ENCODE data around the gene ATG13.

Gene ATG13

GRCh38 chr11:46681814-46682213 is 64.5 kb downstream of the ATG13 start:
- POLR2A ChIA-PET = interaction anchor here (0.8 kb wide), 1 partner anchor 18 kb away, joined by 3 read pairs; the partner anchor contains the start of gene ARHGAP1
- CTCF ChIA-PET = interaction anchor here (1.4 kb wide), 1 partner anchor 13 kb away, joined by 5 read pairs; no protein-coding TSS in a partner anchor
- Histone ChIP-seq H3K4me3 (ENCODE audit: low read depth, low read length) (no peak overlapping the region), H3K4me1 (ENCODE audit: control insufficient read depth, insufficient read depth, low read length) (no peaks in the 10 kb centered on the region), H3K9me3 (ENCODE audit: control insufficient read depth, insufficient read depth, low read depth, low read length) (no peaks in the 10 kb centered on the region), H3K27ac (ENCODE audit: extremely low read depth, low read depth, low read length) (no peak overlapping the region), H3K36me3 (ENCODE audit: control insufficient read depth in 2 of 2, insufficient read depth in 1 of 2, low read length in 2 of 2) (peaks cover 0 to 47% of the 10 kb centered on the region in 2 experiments; a peak in 2 of 3 replicates)
- no peak for TF ChIP-seq ZNF2 (tag by site-specific recombination; IDR thresholded peaks at IDR 0.05)
- no peak for TF ChIP-seq ZNF221 (tag by site-specific recombination; IDR thresholded peaks at IDR 0.05; ENCODE audit: borderline replicate concordance)

- Histone ChIP-seq H3K4me3 (ENCODE audit: low read depth, low read length) (no peak overlapping the region), H3K4me1 (ENCODE audit: control insufficient read depth, insufficient read depth, low read length) (no peaks in the 10 kb centered on the region), H3K9me3 (ENCODE audit: control insufficient read depth, insufficient read depth, low read depth, low read length) (no peaks in the 10 kb centered on the region), H3K27ac (ENCODE audit: extremely low read depth, low read depth, low read length) (no peak overlapping the region), H3K36me3 (ENCODE audit: control insufficient read depth in 2 of 2, insufficient read depth in 1 of 2, low read length in 2 of 2) (peaks cover 0 to 56% of the 10 kb centered on the region in 2 experiments; a peak in 2 of 3 replicates)
- TF ChIP-seq ZNF704 (tag by site-specific recombination; IDR thresholded peaks at IDR 0.05) (no peak), ZNF768 (tag by site-specific recombination; IDR thresholded peaks at IDR 0.05) (peak; percentile 85), ZNF280D (tag by site-specific recombination; IDR thresholded peaks at IDR 0.05) (0 out of 2 replicates have a peak, but pooled peaks have one; percentile 8)
- CTCF ChIA-PET = interaction anchor here (0.7 to 1.4 kb wide), 2 partner anchors 9 to 383 kb away, joined by 3 read pairs; no protein-coding TSS in a partner anchor
- POLR2A ChIA-PET = interaction anchor here (0.5 to 0.6 kb wide), 2 partner anchors 24 to 153 kb away, joined by 3 to 5 read pairs; no protein-coding TSS in a partner anchor
Measured at GRCh38 chr11:46682773-46683752, 65.7 kb downstream of the ATG13 start.

GRCh38 chr11:46684367-46684766 is 67.0 kb downstream of the ATG13 start:
- ChIA-PET POLR2A (no interaction called here), CTCF (interaction anchor here (1.4 kb wide), 1 partner anchor 10 kb away, joined by 3 read pairs; no protein-coding TSS in a partner anchor)
- Histone ChIP-seq H3K4me1 (ENCODE audit: control insufficient read depth, insufficient read depth, low read length) (no peaks in the 10 kb centered on the region), H3K36me3 (ENCODE audit: control insufficient read depth in 2 of 2, insufficient read depth in 1 of 2, low read length in 2 of 2) (peaks cover 0 to 49% of the 10 kb centered on the region in 2 experiments; a peak in 2 of 3 replicates), H3K4me3 (ENCODE audit: low read depth, low read length) (no peak overlapping the region), H3K27ac (ENCODE audit: extremely low read depth, low read depth, low read length) (no peak overlapping the region), H3K9me3 (ENCODE audit: control insufficient read depth, insufficient read depth, low read depth, low read length) (no peaks in the 10 kb centered on the region)
- TF ChIP-seq SP7 (tag by site-specific recombination; IDR thresholded peaks at IDR 0.05) (no peak), ZNF707 (tag by site-specific recombination; IDR thresholded peaks at IDR 0.05) (no peak), ZBTB8A (tag by site-specific recombination; IDR thresholded peaks at IDR 0.05) (no peak), ZNF585B (tag by site-specific recombination; IDR thresholded peaks at IDR 0.05) (no peak), ZNF521 (tag by site-specific recombination; IDR thresholded peaks at IDR 0.05) (no peak), KLF16 (tag by site-specific recombination; IDR thresholded peaks at IDR 0.05) (no peak), MZF1 (tag by site-specific recombination; IDR thresholded peaks at IDR 0.05; ENCODE audit: borderline replicate concordance) (no peak), ZNF391 (tag by site-specific recombination; IDR thresholded peaks at IDR 0.05; ENCODE audit: borderline replicate concordance, low read depth) (no peak), ZNF394 (tag by site-specific recombination; IDR thresholded peaks at IDR 0.05; ENCODE audit: borderline replicate concordance) (no peak), ZNF639 (tag by site-specific recombination; IDR thresholded peaks at IDR 0.05) (no peak), ZNF785 (tag by site-specific recombination; IDR thresholded peaks at IDR 0.05) (no peak), ZNF76 (tag by site-specific recombination; IDR thresholded peaks at IDR 0.05; ENCODE audit: borderline replicate concordance, low read depth) (no peak), ZNF155 (tag by site-specific recombination; IDR thresholded peaks at IDR 0.05) (no peak), AEBP2 (tag by site-specific recombination; IDR thresholded peaks at IDR 0.05; ENCODE audit: borderline replicate concordance) (no peak), ZNF449 (tag by site-specific recombination; IDR thresholded peaks at IDR 0.05) (no peak)

Measured in HEK293 (cell line).